GM19099 (cell line): ENCODE results near the gene RDH11.
"Not testable (repeated sequence)": the region's sequence is repeated elsewhere in the genome, so short reads cannot be mapped to it uniquely, and the experiment has no call there.

Experiments used
- POLR2A ChIP-seq: IDR thresholded peaks from 3 replicates; pipeline ENCODE4 v1.6.1; 2011; ENCODE audit warnings: low read depth; ENCODE audit not compliant: insufficient read length; ENCODE audit errors: extremely low read depth

RDH11 gene

DNA sequence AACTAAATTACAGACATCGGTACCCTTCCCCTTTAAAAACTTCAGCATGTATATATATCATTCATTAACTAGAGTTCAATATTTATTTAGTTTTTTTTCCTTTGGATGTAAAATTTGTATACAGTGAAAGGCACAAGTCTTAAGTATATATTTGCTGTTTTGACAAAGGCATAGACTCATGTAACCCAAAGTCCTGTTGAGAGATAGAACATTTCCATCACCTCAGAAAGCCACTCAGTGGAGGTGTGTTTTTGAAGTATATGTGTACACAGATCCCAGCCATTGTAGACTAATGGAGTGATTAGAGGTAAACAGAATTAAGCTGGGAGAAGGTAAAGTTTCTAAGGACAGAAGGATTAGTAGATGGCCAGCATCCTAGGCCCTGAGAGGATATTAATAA, 21.5 kb upstream of the RDH11 start:
- no peak for TF ChIP-seq POLR2A

DNA sequence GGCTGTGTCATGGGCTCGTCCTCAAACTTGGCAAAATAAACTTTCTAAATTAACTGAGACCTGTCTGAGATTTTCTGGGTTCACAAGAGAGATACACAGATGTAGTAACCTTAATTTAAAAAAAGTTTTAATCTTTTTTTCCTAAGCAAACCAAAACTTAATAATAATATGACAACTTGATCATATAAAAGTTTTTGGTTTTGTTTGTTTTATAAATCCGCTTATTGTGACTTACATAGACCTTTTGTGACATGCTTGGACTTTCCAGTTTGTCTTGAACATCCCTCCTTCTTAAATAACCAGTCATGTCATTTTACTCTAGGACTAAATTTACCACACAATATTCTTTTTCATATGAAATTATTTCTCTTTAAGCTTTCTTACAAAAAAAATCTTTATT, 14.6 kb upstream of the RDH11 start:
- no peak for TF ChIP-seq POLR2A

DNA sequence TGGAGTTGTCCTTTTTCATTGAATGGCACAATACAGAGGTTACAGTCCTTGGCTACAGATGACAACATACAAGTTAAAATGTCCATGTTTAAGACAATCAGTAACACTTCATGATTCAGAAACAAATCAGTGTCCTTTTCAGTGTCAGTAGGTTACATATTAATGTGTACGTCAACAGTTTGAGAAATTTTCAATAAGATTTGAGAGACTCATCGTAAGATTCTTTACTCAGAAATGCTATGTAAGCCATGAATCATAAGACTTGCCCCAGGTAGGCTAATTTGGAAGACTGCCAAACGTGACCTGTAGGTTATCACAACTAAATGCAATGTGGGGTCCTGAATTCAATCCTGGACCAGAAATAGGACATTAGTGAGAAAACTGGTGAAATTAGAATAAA, 9.6 kb upstream of the RDH11 start:
- no peak for TF ChIP-seq POLR2A

DNA sequence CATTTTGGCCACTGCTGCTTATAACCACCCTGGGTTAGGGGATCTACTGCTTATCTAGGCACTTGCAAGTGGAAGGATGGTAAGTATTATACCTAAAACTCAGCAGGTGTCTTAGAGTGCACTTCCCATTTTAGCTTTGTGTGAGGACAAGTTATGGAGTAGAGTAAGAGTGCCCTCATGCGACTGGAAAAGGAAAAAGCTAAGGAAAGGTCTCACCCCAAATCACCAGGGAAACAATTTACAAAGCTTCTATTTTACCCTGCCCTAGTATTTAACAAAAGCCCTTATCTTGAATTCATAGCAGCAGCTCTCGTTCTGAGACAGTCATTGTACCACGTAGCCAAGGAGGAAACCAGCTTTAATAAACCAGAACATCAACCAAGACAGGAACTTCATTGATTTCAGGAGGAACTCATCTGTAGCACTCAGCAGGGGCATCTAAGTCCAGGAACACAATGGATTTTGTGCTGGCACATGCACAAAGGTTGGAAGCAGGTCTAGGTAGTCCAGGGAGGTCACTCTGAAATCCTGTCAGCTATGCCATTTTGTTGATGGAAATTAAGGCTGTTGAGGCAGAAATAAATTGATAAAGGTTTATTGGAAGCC, 9.0 kb upstream of the RDH11 start:
- TF ChIP-seq POLR2A, result no peak

DNA sequence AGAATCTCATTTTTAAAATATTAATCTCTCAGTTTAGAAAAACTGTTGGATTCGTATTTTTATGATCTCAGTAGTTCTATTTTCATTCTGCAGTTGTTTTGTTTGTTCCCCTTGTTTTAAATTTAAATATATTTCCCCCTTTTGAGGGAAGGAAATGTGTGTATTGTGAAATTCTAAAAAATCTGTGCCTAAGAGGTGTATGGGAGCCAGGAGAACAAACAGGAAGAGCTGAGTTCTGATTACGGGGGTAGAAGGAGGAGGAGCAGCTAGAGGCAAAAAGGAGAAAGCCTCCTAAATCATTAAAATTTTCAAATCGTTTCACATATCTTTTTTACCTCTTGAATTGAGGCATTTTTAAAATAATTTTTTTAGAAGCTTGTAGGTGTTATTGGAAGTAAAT, 8.4 kb upstream of the RDH11 start:
- no peak for TF ChIP-seq POLR2A

DNA sequence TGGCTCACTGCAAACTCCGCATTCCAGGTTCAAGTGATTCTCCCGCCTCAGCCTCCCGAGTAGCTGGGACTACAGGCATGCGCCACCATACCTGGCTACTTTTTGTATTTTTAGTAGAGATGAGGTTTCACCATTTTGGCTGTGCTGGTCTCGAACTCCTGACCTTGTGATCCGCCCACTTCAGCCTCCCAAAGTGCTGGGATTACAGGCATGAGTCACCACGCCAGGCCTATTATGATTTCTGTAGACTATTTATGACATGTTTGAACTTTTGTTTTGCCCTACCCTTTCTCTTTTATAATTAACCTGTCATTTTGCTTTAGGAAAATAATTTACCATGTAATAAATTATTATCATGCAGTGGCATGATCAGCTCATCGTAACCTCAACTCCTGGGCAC, 5.9 kb upstream of the RDH11 start, which contains the start of gene RDH12:
Gene RDH12, plus strand, starts transcription at position 395 of the 400 bp plus-strand sequence. CDS start 20,757 bp downstream, outside the sequence.
- TF ChIP-seq POLR2A, result not testable (repeated sequence)

DNA sequence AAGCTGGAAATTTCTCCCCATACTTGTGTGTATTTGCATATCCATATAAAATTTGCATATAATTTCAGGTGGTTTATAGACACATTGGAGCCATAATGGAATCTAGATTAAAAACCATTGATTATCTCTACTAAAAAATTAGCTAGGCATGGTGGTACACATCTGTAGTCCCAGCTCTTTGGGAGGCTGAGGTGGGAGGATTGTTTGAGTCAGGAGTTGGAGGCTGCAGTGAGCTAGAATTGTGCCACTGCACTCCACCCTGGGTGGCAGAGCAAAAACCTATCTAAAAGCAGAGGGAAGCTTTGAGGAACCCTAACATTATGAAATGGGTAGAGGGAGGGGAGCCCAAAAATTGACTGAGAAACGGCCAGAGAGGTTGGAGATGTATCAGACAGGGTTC, 2.6 kb upstream of the RDH11 start:
- TF ChIP-seq POLR2A, result no peak

DNA sequence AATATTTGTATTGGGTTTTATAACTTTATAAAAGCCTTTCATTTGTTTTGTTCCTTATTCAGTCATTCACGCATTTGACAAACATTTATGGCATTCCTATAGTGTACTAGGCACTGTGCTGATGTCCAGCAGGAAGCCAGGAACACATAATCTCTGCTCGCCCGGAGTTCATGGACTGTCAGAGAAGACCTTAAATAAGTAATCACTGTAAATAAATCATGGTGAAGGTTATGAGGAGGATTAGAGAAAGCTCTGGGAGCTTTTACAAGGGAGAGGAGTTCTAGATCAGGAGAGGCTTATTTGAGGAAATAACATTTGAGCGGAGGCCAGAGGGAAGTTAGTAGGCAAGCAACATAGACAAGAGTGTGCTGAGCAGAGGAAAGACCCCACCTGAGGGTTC, 1.4 kb upstream of the RDH11 start:
- TF ChIP-seq POLR2A, result no peak

DNA sequence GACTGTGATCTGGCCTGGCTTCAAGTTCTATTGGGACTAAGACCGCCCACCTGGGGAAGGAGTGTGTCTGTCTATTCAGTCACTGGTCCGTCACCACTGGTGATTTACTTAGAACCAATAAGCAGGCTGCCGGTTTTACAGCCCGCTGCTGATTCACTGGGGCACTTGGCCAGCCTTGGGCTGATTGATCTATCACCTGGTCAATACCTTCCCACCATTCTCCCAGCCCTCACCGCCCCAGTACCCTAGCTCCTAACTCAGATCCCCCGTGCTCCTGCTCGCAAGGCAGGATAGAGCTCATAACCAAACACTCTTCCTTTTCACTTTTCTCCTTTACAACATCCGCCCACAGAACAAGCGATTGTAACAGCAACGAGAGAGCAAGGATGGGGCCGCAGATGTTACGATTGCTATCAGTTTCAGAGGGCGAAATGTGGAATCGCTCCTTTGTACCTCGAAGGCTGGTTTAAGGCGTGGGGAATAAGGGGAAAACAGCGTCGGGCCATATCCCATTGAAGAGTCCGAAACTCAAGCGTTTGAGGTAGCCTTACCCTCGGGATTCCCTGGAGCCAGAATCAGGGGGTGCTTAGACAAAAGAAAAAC, 672 bp downstream of the RDH11 start:
- peak; percentile 65 for TF ChIP-seq POLR2A

DNA sequence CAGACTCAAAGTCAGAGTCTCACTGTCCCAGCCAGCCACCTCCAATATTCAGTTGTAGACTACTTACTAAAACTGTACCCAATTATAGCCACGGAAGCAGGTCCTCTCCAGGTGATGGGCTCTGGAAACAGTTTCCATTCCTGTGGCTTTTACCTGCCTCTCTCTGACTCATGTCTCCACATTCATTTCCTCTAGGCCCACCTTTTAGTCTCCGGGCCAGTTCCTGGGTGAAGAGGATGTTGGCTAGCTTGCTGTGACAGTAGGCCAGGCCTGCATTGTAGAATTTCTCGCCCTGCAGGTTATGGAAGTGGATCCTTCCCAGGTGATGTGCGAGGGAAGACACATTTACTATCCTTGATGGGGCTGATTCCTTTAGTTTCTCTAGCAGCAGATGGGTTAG, 5.6 kb downstream of the RDH11 start:
- no peak for TF ChIP-seq POLR2A

DNA sequence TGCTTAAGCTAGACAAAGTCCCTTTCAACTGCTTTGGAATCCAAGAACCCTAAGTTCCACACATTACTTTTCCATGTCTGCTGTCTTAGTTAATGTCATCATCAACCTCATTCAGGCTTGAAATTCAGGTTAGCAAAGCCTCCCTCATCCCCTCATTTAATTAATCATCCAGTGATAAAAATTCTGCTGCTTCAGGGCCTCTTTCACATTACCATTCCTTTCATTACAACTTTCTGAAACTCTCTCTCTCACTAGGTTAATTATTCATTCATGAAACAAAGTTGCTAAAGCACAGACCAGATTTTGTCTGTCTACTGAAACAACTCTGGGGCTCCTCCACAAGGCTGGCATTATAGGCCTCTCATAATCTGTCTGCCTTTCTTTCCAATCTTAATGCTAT, 11.7 kb downstream of the RDH11 start:
- TF ChIP-seq POLR2A, result no peak

DNA sequence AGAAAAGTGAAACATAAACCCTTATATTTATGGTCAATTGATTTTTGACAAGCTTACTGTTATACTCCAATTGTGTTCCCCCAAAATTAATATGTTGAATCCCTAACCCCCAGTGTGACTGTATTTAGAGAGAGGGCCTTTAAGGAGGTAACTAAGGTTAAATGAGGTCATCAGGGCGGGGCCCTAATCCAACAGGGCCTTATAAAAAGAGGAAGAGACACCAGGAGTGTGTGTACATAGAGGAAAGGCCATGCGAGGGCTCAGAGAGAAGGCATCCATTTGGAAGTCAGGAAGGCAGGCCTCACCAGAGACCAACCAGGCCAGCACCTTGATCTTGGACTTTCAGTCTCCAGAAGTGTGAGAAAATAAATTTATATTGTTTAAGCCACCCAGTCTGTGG, 14.6 kb downstream of the RDH11 start:
- TF ChIP-seq POLR2A, result no peak

DNA sequence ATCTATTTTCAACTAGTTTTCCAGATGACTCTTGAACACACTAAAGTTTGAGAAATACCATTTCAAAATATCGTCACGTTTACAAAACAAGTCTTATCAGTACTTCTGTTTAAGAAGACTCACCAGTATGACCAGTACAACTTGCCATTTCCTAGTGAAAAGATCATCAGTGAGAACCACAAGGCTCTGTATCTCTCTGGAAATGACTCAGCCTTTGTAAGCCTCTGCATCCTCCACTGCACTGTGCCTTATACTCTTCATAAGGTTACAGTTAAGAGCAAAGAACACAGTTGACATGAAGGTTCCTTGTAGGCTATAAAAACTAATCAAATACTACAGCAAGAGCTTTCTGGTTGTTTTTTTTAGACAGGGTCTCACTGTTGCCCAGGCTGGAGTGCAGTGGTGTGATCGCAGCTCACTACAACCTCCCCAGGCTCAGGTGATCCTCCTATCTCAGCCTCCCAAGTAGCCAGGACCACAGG, 15.4 kb downstream of the RDH11 start:
- TF ChIP-seq POLR2A, result no peak

DNA sequence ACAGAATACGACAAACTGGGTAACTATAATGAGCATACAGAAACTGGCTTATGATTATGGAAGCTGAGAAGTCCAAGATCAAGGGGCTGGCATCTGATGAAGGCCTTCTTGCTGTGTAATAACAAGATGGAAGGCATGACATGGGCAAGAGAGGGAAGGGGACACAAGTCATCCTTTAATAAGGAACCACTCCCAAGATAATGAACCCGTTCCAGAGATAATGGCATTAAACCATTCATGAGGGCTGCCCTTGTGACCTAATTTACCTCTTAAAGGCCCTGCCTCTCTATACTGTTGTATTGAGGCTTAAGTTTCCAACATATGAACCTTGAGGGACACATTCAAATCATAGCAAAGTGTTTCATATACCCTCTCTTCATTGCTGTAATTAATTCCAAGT, 16.6 kb downstream of the RDH11 start:
- no peak for TF ChIP-seq POLR2A

DNA sequence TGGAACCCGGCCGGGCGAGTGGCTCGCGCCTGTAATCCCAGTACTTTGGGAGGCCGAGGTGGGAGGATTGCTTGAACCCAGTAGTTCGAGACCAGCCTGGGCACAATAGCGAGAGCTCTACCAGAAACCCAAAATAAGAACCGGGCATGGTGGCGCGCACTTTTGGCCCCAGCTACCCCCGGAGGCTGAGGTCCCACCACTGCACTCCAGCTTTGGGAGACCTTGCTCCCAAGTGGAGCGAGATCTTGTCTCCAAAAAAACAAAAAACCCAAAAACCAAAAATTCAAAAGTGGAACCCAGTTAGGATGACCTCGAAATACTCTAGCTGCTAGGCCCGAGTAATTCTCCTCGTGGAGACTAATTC, 20.4 kb downstream of the RDH11 start:
- TF ChIP-seq POLR2A, result no peak

DNA sequence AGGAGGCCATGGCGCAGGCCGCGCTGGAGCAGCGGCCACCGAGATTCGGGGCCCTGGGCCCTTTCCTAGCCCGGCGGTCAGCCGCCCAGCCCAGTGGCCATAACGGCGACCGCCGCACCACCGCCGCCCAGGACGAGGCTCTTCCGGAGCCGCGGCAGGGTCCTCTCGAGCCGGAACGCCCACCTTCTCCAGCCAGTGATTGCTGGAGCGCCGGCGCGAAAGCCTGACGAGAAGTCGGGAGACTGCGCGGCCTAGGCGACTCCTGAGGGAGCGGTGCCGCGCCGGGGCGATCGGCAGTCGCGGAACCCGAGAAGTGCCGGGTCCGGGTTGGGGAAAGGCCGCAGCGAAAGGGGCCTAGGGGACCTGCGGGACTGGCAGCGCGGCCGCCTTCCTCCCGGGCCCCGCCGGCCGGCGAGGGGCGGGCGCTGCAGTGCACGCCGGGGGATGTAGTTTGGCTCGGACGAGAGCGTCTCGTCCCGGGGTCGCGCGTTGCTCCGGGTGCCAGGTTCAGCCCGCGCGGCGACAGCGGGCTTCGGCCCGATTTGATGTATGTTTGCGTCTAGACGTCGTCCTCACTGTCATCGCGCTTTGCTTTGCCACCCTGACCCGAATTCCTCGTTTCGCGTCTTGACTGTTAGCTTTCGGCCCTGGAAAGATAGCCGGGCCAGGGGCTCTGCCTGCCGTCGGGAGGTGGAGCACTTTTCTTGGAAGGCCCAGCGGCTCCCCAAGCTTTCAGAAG, 20.9 kb downstream of the RDH11 start, which contains the start of gene VTI1B:
Gene VTI1B, minus strand, starts transcription at position 153 of the 739 bp plus-strand sequence. Its CDS starts 143 bp downstream, at position 10.
- TF ChIP-seq POLR2A, result peak; percentile 86
